Calu3 (cell line): ENCODE data around the gene GPD1L. TPM values are rescaled to one million over a fixed set of nuclear protein-coding genes. Genes with fewer than 3 reads are reported as not detected.
A peak's percentile ranks its signal among the peaks of the same experiment; 100 is the strongest.

Experiments used
- BruUV-seq: library from RNA; stranded (reverse); fragments of 400-500 nt; replicated peaks from 2 replicates; lab custom pipeline; 2021; lab: Mats Ljungman, UMichigan
- CTCF ChIA-PET: fragments of 300-600 bp; sonication (Branson Sonifier 250); formaldehyde crosslinking; loops from one replicate; lab custom pipeline; 2022; ENCODE audit warnings: antibody characterized with exemption; lab: Charles Lee
- DNase-seq: peaks from one replicate; pipeline ENCODE4 v3.0.0; 2022
- H3K27ac Mint-ChIP-seq: one replicate; pipeline ENCODE4 v1.8.0; 2022; ENCODE audit warnings: mixed read lengths; ENCODE audit not compliant: unreplicated experiment
- H3K27me3 Mint-ChIP-seq: one replicate; pipeline ENCODE4 v1.8.0; 2022; ENCODE audit warnings: mixed read lengths; ENCODE audit not compliant: unreplicated experiment
- H3K36me3 Mint-ChIP-seq: one replicate; pipeline ENCODE4 v1.8.0; 2022; ENCODE audit warnings: mild to moderate bottlenecking, moderate library complexity, mixed read lengths; ENCODE audit not compliant: insufficient read depth, unreplicated experiment
- H3K4me1 Mint-ChIP-seq: one replicate; pipeline ENCODE4 v1.8.0; 2022; ENCODE audit warnings: mild to moderate bottlenecking, low read depth, mixed read lengths; ENCODE audit not compliant: unreplicated experiment
- H3K4me3 Mint-ChIP-seq: one replicate; pipeline ENCODE4 v1.8.0; 2022; ENCODE audit warnings: mild to moderate bottlenecking, low read depth, moderate library complexity, mixed read lengths; ENCODE audit not compliant: unreplicated experiment
- H3K9me3 Mint-ChIP-seq: one replicate; pipeline ENCODE4 v1.8.0; 2022; ENCODE audit warnings: low read depth, mixed read lengths; ENCODE audit not compliant: unreplicated experiment
- intact Hi-C: fragments of 100-400 bp; cut with micrococcal nuclease; formaldehyde crosslinking; loops from one replicate; pipeline ENCODE4 v1.10.0; 2022; ENCODE audit not compliant: unreplicated experiment
- total RNA-seq: library from RNA; stranded (reverse); gene quantifications from 2 replicates; pipeline ENCODE4 v1.2.3, GENCODE V29; 2022
- TF ChIP-seq, protein P1 (sequence below): fragments of 200-600 bp; IDR thresholded peaks from one replicate; pipeline ENCODE4 v1.8.0; 2022; ENCODE audit warnings: antibody characterized with exemption; ENCODE audit not compliant: unreplicated experiment

Gene GPD1L
- total RNA-seq, 1 experiment from 2014 or later, result 13.4 TPM

GRCh38 chr3:32143849-32144757, 37.7 kb downstream of the GPD1L start:
- Mint-ChIP-seq H3K36me3 (peaks cover 8% of the 10 kb centered on the region), H3K9me3 (no peaks in the 10 kb centered on the region), H3K27me3 (no peaks in the 10 kb centered on the region), H3K4me1 (peaks cover 29% of the 10 kb centered on the region), H3K4me3 (no peak overlapping the region), H3K27ac (no peak overlapping the region)
- TF ChIP-seq, protein P1, sequence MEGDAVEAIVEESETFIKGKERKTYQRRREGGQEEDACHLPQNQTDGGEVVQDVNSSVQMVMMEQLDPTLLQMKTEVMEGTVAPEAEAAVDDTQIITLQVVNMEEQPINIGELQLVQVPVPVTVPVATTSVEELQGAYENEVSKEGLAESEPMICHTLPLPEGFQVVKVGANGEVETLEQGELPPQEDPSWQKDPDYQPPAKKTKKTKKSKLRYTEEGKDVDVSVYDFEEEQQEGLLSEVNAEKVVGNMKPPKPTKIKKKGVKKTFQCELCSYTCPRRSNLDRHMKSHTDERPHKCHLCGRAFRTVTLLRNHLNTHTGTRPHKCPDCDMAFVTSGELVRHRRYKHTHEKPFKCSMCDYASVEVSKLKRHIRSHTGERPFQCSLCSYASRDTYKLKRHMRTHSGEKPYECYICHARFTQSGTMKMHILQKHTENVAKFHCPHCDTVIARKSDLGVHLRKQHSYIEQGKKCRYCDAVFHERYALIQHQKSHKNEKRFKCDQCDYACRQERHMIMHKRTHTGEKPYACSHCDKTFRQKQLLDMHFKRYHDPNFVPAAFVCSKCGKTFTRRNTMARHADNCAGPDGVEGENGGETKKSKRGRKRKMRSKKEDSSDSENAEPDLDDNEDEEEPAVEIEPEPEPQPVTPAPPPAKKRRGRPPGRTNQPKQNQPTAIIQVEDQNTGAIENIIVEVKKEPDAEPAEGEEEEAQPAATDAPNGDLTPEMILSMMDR, result peak; percentile 47
- CTCF ChIA-PET, result interaction anchor here (0.6 to 1.8 kb wide), 5 partner anchors 10 to 126 kb away, joined by 3 to 12 read pairs (median 5); no protein-coding TSS in a partner anchor
- DNase-seq, result peak; percentile 76
- intact Hi-C loops, result loop anchor here (1.0 to 10.0 kb wide), 2 partner anchors 125 to 289 kb away; no protein-coding TSS in a partner anchor
- BruUV-seq, result no TSS peak

GRCh38 chr3:32146746-32147211, 40.4 kb downstream of the GPD1L start:
- peaks cover 8% of the 10 kb centered on the region for H3K36me3 Mint-ChIP-seq
- peaks cover 29% of the 10 kb centered on the region for H3K4me1 Mint-ChIP-seq
- intact Hi-C loops, result loop anchor here (10.0 kb wide), 1 partner anchor 292 kb away; no protein-coding TSS in a partner anchor
- DNase-seq, result no peak
- no peaks in the 10 kb centered on the region for H3K27me3 Mint-ChIP-seq
- H3K9me3 Mint-ChIP-seq, result no peaks in the 10 kb centered on the region
- CTCF ChIA-PET, result no interaction called here
- H3K27ac Mint-ChIP-seq, result no peak overlapping the region
- H3K4me3 Mint-ChIP-seq, result no peak overlapping the region
- no TSS peak for BruUV-seq
- TF ChIP-seq, protein P1, result no peak

DNA sequence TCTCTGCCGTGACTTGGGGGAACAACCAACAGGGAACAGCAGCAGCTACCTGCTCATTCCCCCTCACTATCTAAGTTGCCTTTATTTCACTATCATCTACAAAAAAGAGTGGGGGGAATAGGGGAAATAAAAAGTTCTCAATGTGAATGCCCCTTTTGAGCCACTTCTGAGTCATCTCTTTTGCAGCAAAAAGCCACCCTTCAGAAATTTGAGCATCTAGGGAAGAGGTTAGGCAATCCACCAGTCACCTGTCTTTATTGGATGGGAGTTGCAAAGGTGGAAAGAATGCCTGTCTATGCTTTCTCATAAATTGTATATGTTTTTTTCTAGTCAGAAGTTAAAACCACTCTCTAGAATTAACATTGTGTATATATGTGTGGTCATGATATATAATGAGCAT, 41.1 kb downstream of the GPD1L start:
- Mint-ChIP-seq H3K4me1 (peaks cover 29% of the 10 kb centered on the region), H3K36me3 (peaks cover 8% of the 10 kb centered on the region), H3K9me3 (no peaks in the 10 kb centered on the region), H3K27ac (no peak overlapping the region), H3K4me3 (no peak overlapping the region), H3K27me3 (no peaks in the 10 kb centered on the region)
- no peak for DNase-seq
- no TSS peak for BruUV-seq
- TF ChIP-seq, protein P1, result no peak
- CTCF ChIA-PET, result no interaction called here
- intact Hi-C loops, result loop anchor here (10.0 kb wide), 1 partner anchor 293 kb away; no protein-coding TSS in a partner anchor

- CTCF ChIA-PET, result no interaction called here
- Mint-ChIP-seq H3K4me3 (no peak overlapping the region), H3K27ac (no peak overlapping the region), H3K36me3 (peaks cover 8% of the 10 kb centered on the region), H3K27me3 (no peaks in the 10 kb centered on the region), H3K9me3 (no peaks in the 10 kb centered on the region), H3K4me1 (peaks cover 29% of the 10 kb centered on the region)
- BruUV-seq, result no TSS peak
- intact Hi-C loops, result loop anchor here (10.0 kb wide), 1 partner anchor 293 kb away; no protein-coding TSS in a partner anchor
- TF ChIP-seq, protein P1, result no peak
- DNase-seq, result no peak
Measured at GRCh38 chr3:32147933-32148332, 41.5 kb downstream of the GPD1L start.
